Transverse colon (tissue), 4 donors: ENCODE results near the gene WBP1. TPM values are rescaled to one million over a fixed set of nuclear protein-coding genes. Genes with fewer than 3 reads are reported as not detected.
"Not testable (repeated sequence)": the region's sequence is repeated elsewhere in the genome, so short reads cannot be mapped to it uniquely, and the experiment has no call there.

ENCODE experiments used
- DNase-seq: peaks from one replicate; pipeline ENCODE4 v3.0.0-alpha.2; 2019
- H3K27ac ChIP-seq, 4 donors: fragments of 200-600 bp; sonication (generic); 2 replicates each; pipeline ENCODE4 v1.5.1; 2016 to 2018; ENCODE audit warnings: inconsistent platforms in 4 of 4
- H3K27me3 ChIP-seq: fragments of 200-600 bp; sonication (generic); 2 replicates; pipeline ENCODE4 v1.5.1; 2017; ENCODE audit warnings: inconsistent platforms
- H3K36me3 ChIP-seq, 4 donors: fragments of 200-600 bp; sonication (generic); 2 replicates each; pipeline ENCODE4 v1.5.1; 2017 to 2019; ENCODE audit warnings: inconsistent platforms in 4 of 4
- H3K4me1 ChIP-seq, 4 donors: fragments of 200-600 bp; sonication (generic); 2 replicates each; pipeline ENCODE4 v1.5.1; 2017 to 2020; ENCODE audit warnings: inconsistent platforms in 4 of 4
- H3K4me3 ChIP-seq, 4 donors: fragments of 200-600 bp; sonication (generic); 1 replicate in 1 of 4; 2 replicates in 3 of 4; pipeline versions ENCODE4 v1.5.1 to v1.6.1; 2017 to 2019; ENCODE audit warnings: inconsistent platforms in 4 of 4
- H3K9me3 ChIP-seq, 2 donors: fragments of 200-600 bp; sonication (generic); 2 replicates each; pipeline ENCODE4 v1.5.1; 2017 to 2019; ENCODE audit warnings: inconsistent platforms in 2 of 2
- CTCF ChIP-seq, 5 experiments: fragments of 200-600 bp in 3 of 5; fragments of 450-650 bp in 2 of 5; sonication (generic) in 3 of 5; IDR thresholded peaks; 1 replicate in 2 of 5; 2 replicates in 3 of 5; pipeline ENCODE4 v1.5.1; 2016 to 2017; ENCODE audit warnings: antibody characterized with exemption in 5 of 5, inconsistent platforms in 3 of 5, mild to moderate bottlenecking in 2 of 5, moderate library complexity in 1 of 5
- EP300 ChIP-seq: sonication (generic); formaldehyde crosslinking; IDR thresholded peaks from one replicate; pipeline ENCODE4 v1.6.1; 2017; ENCODE audit warnings: antibody characterized with exemption, low read depth
- POLR2A ChIP-seq: fragments of 450-650 bp; IDR thresholded peaks from one replicate; pipeline ENCODE4 v1.6.1; 2016; ENCODE audit warnings: antibody characterized with exemption, mild to moderate bottlenecking, moderate library complexity
- POLR2AphosphoS5 ChIP-seq, 3 donors: sonication (generic); formaldehyde crosslinking; IDR thresholded peaks; one replicate each; pipeline ENCODE4 v1.6.1; 2016; ENCODE audit warnings: antibody characterized with exemption in 3 of 3
- WGBS, 2 donors: methylation state at CpG; one replicate each; pipeline ENCODE4 v1.1.5; 2018; ENCODE audit warnings: low coverage in 1 of 2; 5-methylcytosine and 5-hydroxymethylcytosine counted together
- in situ Hi-C, 4 donors: fragments of 200-750 bp; cut with MboI; loops; one replicate each; pipeline versions ENCODE4 v1.15.0 to v1.15.1; 2017; ENCODE audit warnings: low sequenced_read_pairs in 3 of 4, low pct_ligation_motif_present in 1 of 4, low pct_unique_long_range_greater_than_20kb in 1 of 4
- intact Hi-C: fragments of 100-400 bp; cut with DNase I; formaldehyde crosslinking; loops from one replicate; pipeline ENCODE4 v1.15.1; 2023; ENCODE audit warnings: low total_unique reads
- total RNA-seq, 4 donors: library from RNA; depleted of rRNA; stranded (reverse); fragments of >200 nt; gene quantifications; one replicate each; pipeline ENCODE4 v1.1.0, GENCODE V29; 2016

WBP1 gene
- total RNA-seq, 4 donors from 2014 or later: 59.5 to 101 (median 62.7) TPM

GRCh38 chr2:74417763-74418162 is 40.5 kb upstream of the WBP1 start:
- no peak for DNase-seq
- TF ChIP-seq POLR2AphosphoS5 (IDR thresholded peaks at IDR 0.05) (no peak), POLR2A (no peak), CTCF (IDR thresholded peaks at IDR 0.05) (no peak), EP300 (no peak)
- H3K4me3 ChIP-seq: no peak overlapping the region
- H3K36me3 ChIP-seq: no peaks in the 10 kb centered on the region
- no peaks in the 10 kb centered on the region for H3K9me3 ChIP-seq
- H3K27ac ChIP-seq: no peak overlapping the region
- peaks cover 9 to 34% (median 17%) of the 10 kb centered on the region in 4 donors for H3K4me1 ChIP-seq
- in situ Hi-C loops (no loop called here), intact Hi-C loops (no loop called here)
- no peaks in the 10 kb centered on the region for H3K27me3 ChIP-seq
- WGBS, 2 donors: 95% methylated on average over 6 of the region's 6 CpGs; no CpG with 5 or more reads in 1 of the 2 donors

- Histone ChIP-seq H3K36me3 (no peaks in the 10 kb centered on the region), H3K9me3 (no peaks in the 10 kb centered on the region), H3K4me3 (no peak overlapping the region), H3K27me3 (no peaks in the 10 kb centered on the region), H3K27ac (no peak overlapping the region), H3K4me1 (peaks cover 9 to 34% (median 17%) of the 10 kb centered on the region in 4 donors)
- TF ChIP-seq CTCF (IDR thresholded peaks at IDR 0.05) (no peak), POLR2A (no peak), EP300 (no peak), POLR2AphosphoS5 (IDR thresholded peaks at IDR 0.05) (no peak)
- intact Hi-C loops (no loop called here), in situ Hi-C loops (no loop called here)
- DNase-seq: no peak
- 50 to 90% methylated on average over 2 to 27 of the region's 27 CpGs for WGBS, 2 donors
Measured at GRCh38 chr2:74418312-74418711, 39.9 kb upstream of the WBP1 start.

- Histone ChIP-seq H3K27me3 (no peaks in the 10 kb centered on the region), H3K4me1 (peaks cover 8 to 25% (median 14%) of the 10 kb centered on the region in 4 donors), H3K27ac (no peak overlapping the region), H3K36me3 (no peaks in the 10 kb centered on the region), H3K9me3 (no peaks in the 10 kb centered on the region), H3K4me3 (no peak overlapping the region)
- no peak for TF ChIP-seq POLR2AphosphoS5 (IDR thresholded peaks at IDR 0.05)
- no peak for TF ChIP-seq CTCF (IDR thresholded peaks at IDR 0.05)
- TF ChIP-seq EP300: no peak
- no peak for TF ChIP-seq POLR2A
- WGBS, 2 donors: 77 to 94% methylated on average over 1 of the region's 1 CpG
- no peak for DNase-seq
- in situ Hi-C loops: no loop called here
- intact Hi-C loops: no loop called here
Measured at GRCh38 chr2:74419345-74419744, 38.9 kb upstream of the WBP1 start.

GRCh38 chr2:74420006-74420405 is 38.2 kb upstream of the WBP1 start:
- no peaks in the 10 kb centered on the region for H3K27me3 ChIP-seq
- intact Hi-C loops: no loop called here
- in situ Hi-C loops: no loop called here
- H3K27ac ChIP-seq: no peak overlapping the region
- TF ChIP-seq EP300 (no peak), POLR2AphosphoS5 (IDR thresholded peaks at IDR 0.05) (no peak)
- no peak for DNase-seq
- peaks cover 5 to 22% (median 10%) of the 10 kb centered on the region in 4 donors for H3K4me1 ChIP-seq
- H3K4me3 ChIP-seq: no peak overlapping the region
- 83 to 93% methylated on average over 2 of the region's 2 CpGs for WGBS, 2 donors
- H3K9me3 ChIP-seq: no peaks in the 10 kb centered on the region
- H3K36me3 ChIP-seq: no peaks in the 10 kb centered on the region

- Histone ChIP-seq H3K27ac (peak overlapping the region; percentile 63 to 84 (median 70)), H3K4me3 (peak overlapping the region in 3 of 4 donors; percentile 39 to 70 (median 45)), H3K4me1 (peaks cover 5 to 22% (median 9%) of the 10 kb centered on the region in 4 donors)
- in situ Hi-C loops, H3K36me3 ChIP-seq, intact Hi-C loops, DNase-seq, H3K9me3 ChIP-seq, H3K27me3 ChIP-seq: not testable (repeated sequence)
- WGBS, 2 donors: 64 to 69% methylated on average over 19 of the region's 19 CpGs
Measured at GRCh38 chr2:74420443-74421103, 37.7 kb upstream of the WBP1 start.
